Body of pancreas (tissue), 4 donors: ENCODE measurements around the gene EYA4. TPM values are rescaled to one million over a fixed set of nuclear protein-coding genes. Genes with fewer than 3 reads are reported as not detected.
"Not testable (repeated sequence)": the region's sequence is repeated elsewhere in the genome, so short reads cannot be mapped to it uniquely, and the experiment has no call there.

Source experiments
- ATAC-seq: fragments of 150-250 bp; one replicate; pipeline ENCODE4 v1.9.1; 2016
- DNase-seq, 4 donors: peaks; one replicate each; pipeline ENCODE4 v3.0.0-alpha.2; 2019
- H3K27ac ChIP-seq, 4 donors: fragments of 200-600 bp; sonication (generic); 1 replicate in 3 of 4; 2 replicates in 1 of 4; pipeline versions ENCODE4 v1.5.1 to v1.6.1; 2016 to 2019; ENCODE audit warnings: mild to moderate bottlenecking in 1 of 4, mixed read lengths in 1 of 4, moderate library complexity in 1 of 4
- H3K27me3 ChIP-seq, 2 donors: fragments of 200-600 bp; sonication (generic); one replicate each; pipeline ENCODE4 v1.6.0; 2016; ENCODE audit warnings: mild to moderate bottlenecking in 1 of 2
- H3K36me3 ChIP-seq, 2 donors: fragments of 200-600 bp; sonication (generic); replicated peaks in 1 of 2; 2 replicates each; pipeline ENCODE4 v1.5.1; 2016; ENCODE audit warnings: low read depth in 2 of 2; ENCODE audit not compliant: insufficient read depth in 1 of 2
- H3K4me1 ChIP-seq: fragments of 200-600 bp; sonication (generic); one replicate; pipeline ENCODE4 v1.6.0; 2016
- H3K4me3 ChIP-seq, 2 donors: fragments of 200-600 bp; sonication (generic); 1 replicate in 1 of 2; 2 replicates in 1 of 2; pipeline ENCODE4 v1.5.1; 2016 to 2019
- H3K9me3 ChIP-seq, 3 donors: fragments of 200-600 bp; sonication (generic); 1 replicate in 2 of 3; 2 replicates in 1 of 3; pipeline ENCODE4 v1.5.1; 2016
- POLR2A ChIP-seq, 3 donors: fragments of 450-650 bp; IDR thresholded peaks; one replicate each; pipeline ENCODE4 v1.6.1; 2016; ENCODE audit warnings: antibody characterized with exemption in 3 of 3, mild to moderate bottlenecking in 2 of 3
- WGBS, 2 donors: methylation state at CpG; one replicate each; pipeline ENCODE4 v1.1.5; 2017; 5-methylcytosine and 5-hydroxymethylcytosine counted together
- intact Hi-C: fragments of 100-400 bp; cut with DNase I; formaldehyde crosslinking; loops from one replicate; pipeline ENCODE4 v1.15.1; 2023
- total RNA-seq, 2 donors: library from RNA; depleted of rRNA; stranded (reverse); fragments of >200 nt; gene quantifications; one replicate each; pipeline ENCODE4 v1.1.0, GENCODE V29; 2016
- TF ChIP-seq, protein P1 (sequence below), 7 experiments: fragments of 450-650 bp in 4 of 7; fragments of 200-600 bp in 3 of 7; sonication (generic) in 3 of 7; IDR thresholded peaks; one replicate each; pipeline ENCODE4 v1.5.1; 2016 to 2019; ENCODE audit warnings: antibody characterized with exemption in 7 of 7

The EYA4 gene
- total RNA-seq, 2 donors from 2014 or later = 0.26 to 5.3 TPM

DNA sequence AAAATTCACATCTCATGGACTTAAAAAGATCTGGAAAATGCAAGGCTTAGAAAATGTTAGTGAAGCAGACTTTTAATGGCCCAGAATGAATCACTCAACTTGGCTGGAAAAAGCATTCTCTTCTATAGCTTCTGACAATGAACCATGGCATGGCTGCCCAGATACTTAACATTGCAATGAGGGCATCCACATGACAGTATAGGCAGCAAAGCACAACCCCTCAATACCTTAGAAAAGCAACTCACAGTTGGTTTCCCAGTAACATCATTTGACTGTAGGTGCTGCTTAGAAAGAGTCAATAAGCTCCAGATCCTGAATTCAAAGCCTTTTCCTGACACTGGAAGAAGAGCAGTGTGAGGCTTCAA is 155.8 kb downstream of the EYA4 start:
- Histone ChIP-seq H3K4me1 (no peaks in the 10 kb centered on the region), H3K27ac (no peak overlapping the region), H3K4me3 (no peak overlapping the region), H3K36me3 (no peaks in the 10 kb centered on the region), H3K27me3 (no peaks in the 10 kb centered on the region), H3K9me3 (no peaks in the 10 kb centered on the region)
- DNase-seq (no peak), ATAC-seq (no peak)
- TF ChIP-seq POLR2A (IDR thresholded peaks at IDR 0.05) = no peak
- TF ChIP-seq, protein P1, sequence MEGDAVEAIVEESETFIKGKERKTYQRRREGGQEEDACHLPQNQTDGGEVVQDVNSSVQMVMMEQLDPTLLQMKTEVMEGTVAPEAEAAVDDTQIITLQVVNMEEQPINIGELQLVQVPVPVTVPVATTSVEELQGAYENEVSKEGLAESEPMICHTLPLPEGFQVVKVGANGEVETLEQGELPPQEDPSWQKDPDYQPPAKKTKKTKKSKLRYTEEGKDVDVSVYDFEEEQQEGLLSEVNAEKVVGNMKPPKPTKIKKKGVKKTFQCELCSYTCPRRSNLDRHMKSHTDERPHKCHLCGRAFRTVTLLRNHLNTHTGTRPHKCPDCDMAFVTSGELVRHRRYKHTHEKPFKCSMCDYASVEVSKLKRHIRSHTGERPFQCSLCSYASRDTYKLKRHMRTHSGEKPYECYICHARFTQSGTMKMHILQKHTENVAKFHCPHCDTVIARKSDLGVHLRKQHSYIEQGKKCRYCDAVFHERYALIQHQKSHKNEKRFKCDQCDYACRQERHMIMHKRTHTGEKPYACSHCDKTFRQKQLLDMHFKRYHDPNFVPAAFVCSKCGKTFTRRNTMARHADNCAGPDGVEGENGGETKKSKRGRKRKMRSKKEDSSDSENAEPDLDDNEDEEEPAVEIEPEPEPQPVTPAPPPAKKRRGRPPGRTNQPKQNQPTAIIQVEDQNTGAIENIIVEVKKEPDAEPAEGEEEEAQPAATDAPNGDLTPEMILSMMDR (IDR thresholded peaks at IDR 0.05) = no peak
- intact Hi-C loops = no loop called here

DNA sequence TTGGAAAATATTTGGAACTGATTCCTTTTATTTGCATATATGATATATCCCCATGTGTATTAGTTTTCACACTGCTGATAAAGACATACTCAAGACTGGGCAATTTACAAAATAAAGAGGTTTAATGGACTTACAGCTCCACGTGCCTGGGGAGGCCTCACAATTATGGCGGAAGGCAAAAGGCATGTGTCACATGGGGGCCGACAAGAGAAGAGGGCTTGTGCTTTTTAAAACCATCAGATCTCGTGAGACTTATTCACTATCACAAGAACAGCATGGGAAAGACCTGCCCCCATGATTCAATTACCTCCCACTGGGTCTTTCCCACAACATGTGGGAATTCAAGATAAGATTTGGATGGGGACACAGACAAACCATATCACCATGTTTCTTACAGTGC is 156.4 kb downstream of the EYA4 start:
- intact Hi-C loops, H3K9me3 ChIP-seq, H3K36me3 ChIP-seq, ATAC-seq, H3K4me1 ChIP-seq, H3K4me3 ChIP-seq, H3K27me3 ChIP-seq, DNase-seq, H3K27ac ChIP-seq: not testable (repeated sequence)
- 76 to 81% methylated on average over 4 of the region's 4 CpGs for WGBS, 2 donors

DNA sequence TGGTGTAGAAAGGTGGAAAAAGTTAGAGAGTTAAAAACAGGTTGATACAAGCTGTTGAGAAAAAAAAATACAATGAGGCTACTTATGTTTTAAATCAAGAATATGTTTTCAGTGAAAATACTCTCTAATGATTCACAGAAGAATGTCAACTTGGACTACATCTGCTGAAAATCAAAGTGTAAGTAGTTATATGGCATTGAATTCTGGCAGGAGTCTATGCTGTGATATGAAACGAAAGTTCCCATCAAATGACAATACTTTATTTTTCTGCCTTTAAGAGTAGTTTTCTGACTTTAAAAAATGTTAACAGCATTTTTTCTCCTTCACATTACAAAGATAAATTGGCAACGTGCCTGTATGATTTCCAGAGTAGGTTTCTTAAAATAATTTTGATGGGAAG is 158.3 kb downstream of the EYA4 start:
- no peak overlapping the region for H3K4me3 ChIP-seq
- H3K27me3 ChIP-seq = no peaks in the 10 kb centered on the region
- no peak overlapping the region for H3K27ac ChIP-seq
- H3K36me3 ChIP-seq = no peaks in the 10 kb centered on the region
- WGBS, 2 donors = 25 to 40% methylated on average over 2 of the region's 2 CpGs
- H3K9me3 ChIP-seq = no peaks in the 10 kb centered on the region
- intact Hi-C loops = no loop called here
- no peaks in the 10 kb centered on the region for H3K4me1 ChIP-seq
- no peak for ATAC-seq
- TF ChIP-seq, protein P1 (IDR thresholded peaks at IDR 0.05) = no peak
- no peak for TF ChIP-seq POLR2A (IDR thresholded peaks at IDR 0.05)
- no peak for DNase-seq

DNA sequence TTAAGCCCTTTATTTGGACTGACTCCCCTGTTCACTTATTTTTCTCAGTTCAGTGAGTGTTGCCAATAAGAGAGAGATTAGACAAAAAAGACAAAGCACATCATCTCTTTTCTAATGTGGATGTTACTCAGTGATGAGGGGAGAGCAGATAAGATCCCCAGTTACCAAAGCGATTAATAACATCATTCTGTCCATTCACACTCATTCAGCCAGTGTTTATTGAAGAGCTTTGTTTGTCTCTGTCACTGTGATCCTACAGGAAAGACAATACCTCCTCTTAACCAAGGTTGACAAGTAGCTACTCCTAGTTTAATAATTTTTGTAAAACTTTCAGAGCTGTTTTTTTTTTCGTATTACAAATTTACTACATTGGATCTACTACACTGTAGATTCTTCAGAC is 163.0 kb downstream of the EYA4 start:
- intact Hi-C loops = no loop called here
- 52 to 59% methylated on average over 2 of the region's 2 CpGs for WGBS, 2 donors
- H3K9me3 ChIP-seq = no peaks in the 10 kb centered on the region
- H3K4me3 ChIP-seq = no peak overlapping the region
- H3K27me3 ChIP-seq = no peaks in the 10 kb centered on the region
- H3K36me3 ChIP-seq = no peaks in the 10 kb centered on the region
- no peak for TF ChIP-seq POLR2A (IDR thresholded peaks at IDR 0.05)
- TF ChIP-seq, protein P1 (IDR thresholded peaks at IDR 0.05) = no peak
- no peak overlapping the region for H3K27ac ChIP-seq
- no peak for DNase-seq
- ATAC-seq = no peak
- no peaks in the 10 kb centered on the region for H3K4me1 ChIP-seq

DNA sequence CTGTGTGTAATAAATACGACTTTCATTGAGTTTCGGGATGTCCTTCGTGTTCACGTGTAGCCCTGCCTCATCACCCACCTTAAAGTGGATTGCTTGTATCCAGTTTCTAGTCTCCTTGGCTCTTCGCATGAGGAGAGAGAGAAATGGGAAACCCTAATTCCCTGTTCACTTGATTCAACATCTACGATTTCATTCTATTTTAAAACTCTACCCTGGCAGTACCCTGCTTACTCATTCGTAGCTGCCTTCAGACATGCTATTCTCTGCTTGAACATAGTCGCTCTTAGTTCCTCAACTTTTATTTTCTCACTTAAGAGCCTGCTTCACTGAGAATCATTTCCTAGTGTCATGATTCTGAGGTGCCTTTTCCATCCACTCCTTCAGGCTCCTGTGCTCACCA is 163.6 kb downstream of the EYA4 start:
- Histone ChIP-seq H3K4me1 (no peaks in the 10 kb centered on the region), H3K4me3 (no peak overlapping the region), H3K36me3 (no peaks in the 10 kb centered on the region), H3K27ac (no peak overlapping the region), H3K9me3 (no peaks in the 10 kb centered on the region), H3K27me3 (no peaks in the 10 kb centered on the region)
- TF ChIP-seq POLR2A (IDR thresholded peaks at IDR 0.05) = no peak
- TF ChIP-seq, protein P1 (IDR thresholded peaks at IDR 0.05) = no peak
- 79 to 80% methylated on average over 8 of the region's 8 CpGs for WGBS, 2 donors
- no peak for DNase-seq
- intact Hi-C loops = no loop called here
- ATAC-seq = no peak
